ENCODE data around the gene GGTLC2. TPM values are rescaled to one million over a fixed set of nuclear protein-coding genes. Genes with fewer than 3 reads are reported as not detected.

Gene GGTLC2
- total and polyA plus RNA-seq, 9 donors: not detected

DNA sequence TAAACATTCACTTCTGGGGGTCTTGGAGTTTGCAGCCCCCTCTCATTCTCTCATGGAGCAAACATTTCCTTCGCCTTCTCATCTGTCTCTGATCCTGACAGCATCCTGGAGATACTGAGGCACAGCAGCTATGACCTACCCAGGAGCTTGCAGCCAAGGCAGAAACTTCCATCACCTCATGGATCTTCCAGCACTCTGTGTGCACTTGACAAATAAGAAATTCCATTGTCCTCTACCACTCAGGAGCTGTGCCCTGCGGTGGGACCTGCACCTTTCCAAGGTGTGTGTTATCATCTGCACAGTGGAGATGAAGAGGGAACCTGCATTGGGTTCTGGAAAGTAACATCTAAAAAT lies 49.1 kb downstream of the GGTLC2 start:
- intact Hi-C loops (cut with DNase I): loop anchor here in 1 of 4 donors (10.0 kb wide), 1 partner anchor 261 kb away; no protein-coding TSS in a partner anchor
- Histone ChIP-seq H3K36me3 (no peaks in the 10 kb centered on the region), H3K27me3 (no peaks in the 10 kb centered on the region), H3K27ac (no peak overlapping the region), H3K4me1 (ENCODE audit: insufficient read depth) (no peaks in the 10 kb centered on the region), H3K9me3 (no peaks in the 10 kb centered on the region), H3K4me3 (no peak overlapping the region)
- 82 to 95% (median 85%) methylated on average over 2 of the region's 2 CpGs for WGBS, 3 donors
- no peak for DNase-seq
- TF ChIP-seq EP300 (IDR thresholded peaks at IDR 0.05) (no peak), POLR2A (IDR thresholded peaks at IDR 0.05) (no peak)
- TF ChIP-seq, protein P1, sequence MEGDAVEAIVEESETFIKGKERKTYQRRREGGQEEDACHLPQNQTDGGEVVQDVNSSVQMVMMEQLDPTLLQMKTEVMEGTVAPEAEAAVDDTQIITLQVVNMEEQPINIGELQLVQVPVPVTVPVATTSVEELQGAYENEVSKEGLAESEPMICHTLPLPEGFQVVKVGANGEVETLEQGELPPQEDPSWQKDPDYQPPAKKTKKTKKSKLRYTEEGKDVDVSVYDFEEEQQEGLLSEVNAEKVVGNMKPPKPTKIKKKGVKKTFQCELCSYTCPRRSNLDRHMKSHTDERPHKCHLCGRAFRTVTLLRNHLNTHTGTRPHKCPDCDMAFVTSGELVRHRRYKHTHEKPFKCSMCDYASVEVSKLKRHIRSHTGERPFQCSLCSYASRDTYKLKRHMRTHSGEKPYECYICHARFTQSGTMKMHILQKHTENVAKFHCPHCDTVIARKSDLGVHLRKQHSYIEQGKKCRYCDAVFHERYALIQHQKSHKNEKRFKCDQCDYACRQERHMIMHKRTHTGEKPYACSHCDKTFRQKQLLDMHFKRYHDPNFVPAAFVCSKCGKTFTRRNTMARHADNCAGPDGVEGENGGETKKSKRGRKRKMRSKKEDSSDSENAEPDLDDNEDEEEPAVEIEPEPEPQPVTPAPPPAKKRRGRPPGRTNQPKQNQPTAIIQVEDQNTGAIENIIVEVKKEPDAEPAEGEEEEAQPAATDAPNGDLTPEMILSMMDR (IDR thresholded peaks at IDR 0.05): no peak

DNA sequence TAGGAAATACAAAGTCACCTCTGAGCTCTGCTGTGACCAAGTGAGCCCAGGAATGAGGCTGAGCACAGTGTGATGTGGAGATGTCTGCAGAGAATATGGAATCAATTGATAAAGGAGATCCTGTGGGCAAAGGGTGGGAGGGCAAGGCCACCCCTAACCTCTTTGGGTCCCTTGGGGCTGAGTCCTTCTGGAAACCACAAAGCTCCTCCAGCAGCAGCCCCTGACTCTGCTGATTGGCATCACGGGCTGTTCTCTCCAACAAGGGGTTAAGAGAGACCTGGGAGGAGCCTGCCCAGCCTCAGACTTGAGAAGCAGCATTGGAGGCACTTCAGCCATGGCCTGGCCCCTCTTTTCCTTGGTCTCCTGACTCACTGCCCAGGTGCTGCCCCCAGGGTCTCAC lies 49.7 kb downstream of the GGTLC2 start:
- H3K27ac ChIP-seq: no peak overlapping the region
- no peak for DNase-seq
- no peaks in the 10 kb centered on the region for H3K36me3 ChIP-seq
- H3K9me3 ChIP-seq: no peaks in the 10 kb centered on the region
- intact Hi-C loops (cut with DNase I): loop anchor here in 1 of 4 donors (10.0 kb wide), 1 partner anchor 261 kb away; no protein-coding TSS in a partner anchor
- H3K4me3 ChIP-seq: no peak overlapping the region
- 81 to 89% (median 88%) methylated on average over 1 of the region's 1 CpG for WGBS, 3 donors
- H3K4me1 ChIP-seq (ENCODE audit: insufficient read depth): no peaks in the 10 kb centered on the region
- TF ChIP-seq POLR2A (IDR thresholded peaks at IDR 0.05) (no peak), EP300 (IDR thresholded peaks at IDR 0.05) (no peak)
- TF ChIP-seq, protein P1 (IDR thresholded peaks at IDR 0.05): no peak
- no peaks in the 10 kb centered on the region for H3K27me3 ChIP-seq

DNA sequence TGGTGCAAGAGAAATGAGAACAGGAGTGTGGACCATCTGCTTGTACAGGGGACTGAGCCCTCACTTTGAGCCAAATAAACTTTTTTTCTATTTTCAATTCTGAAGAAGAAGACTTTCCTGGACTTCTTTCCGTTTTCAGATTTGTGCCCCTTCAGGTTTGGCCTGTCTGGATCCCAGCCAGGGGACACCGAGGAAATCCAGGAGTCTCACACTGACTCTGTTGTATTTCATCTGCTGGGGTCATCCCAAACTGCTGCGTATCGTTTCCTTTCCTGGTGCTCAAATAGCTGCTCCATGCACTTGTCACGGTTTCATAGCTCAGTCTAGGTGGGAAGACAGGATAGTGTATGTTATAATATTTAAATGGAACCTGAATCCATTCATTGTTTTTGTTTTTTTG lies 51.7 kb downstream of the GGTLC2 start:
- TF ChIP-seq, protein P1 (IDR thresholded peaks at IDR 0.05): no peak
- TF ChIP-seq EP300 (IDR thresholded peaks at IDR 0.05) (no peak), POLR2A (IDR thresholded peaks at IDR 0.05) (no peak)
- H3K4me1 ChIP-seq (ENCODE audit: insufficient read depth): no peaks in the 10 kb centered on the region
- H3K27ac ChIP-seq: no peak overlapping the region
- intact Hi-C loops (cut with DNase I): loop anchor here in 1 of 4 donors (10.0 kb wide), 1 partner anchor 259 kb away; no protein-coding TSS in a partner anchor
- H3K36me3 ChIP-seq: no peaks in the 10 kb centered on the region
- no peaks in the 10 kb centered on the region for H3K9me3 ChIP-seq
- WGBS, 3 donors: 79 to 83% (median 82%) methylated on average over 5 of the region's 5 CpGs
- DNase-seq: no peak
- H3K27me3 ChIP-seq: no peaks in the 10 kb centered on the region
- no peak overlapping the region for H3K4me3 ChIP-seq

Small RNAs within 50 kb of the gene (small RNA-seq; reads per million reads assigned to genes)
- not detected for gene AC244250.2
- gene IGLV3-29: not detected
- not detected for gene IGLVVI-25-1

Other genes with a start within 250 kb of the GGTLC2 start
- 1 to 10 TPM in 6 of 7 donors, under 1 TPM in 1; 0.72 to 4.0 (median 2.5) TPM for gene ZNF280B, start 135.9 kb upstream of the GGTLC2 start, total RNA-seq
- gene ZNF280B, start 135.9 kb upstream of the GGTLC2 start, polyA plus RNA-seq: 1 to 10 TPM in 1 of 2 donors, under 1 TPM in 1; 0.92 to 1.9 TPM
- under 1 TPM in 1 of 7 donors, not detected in 6; 0.10 TPM for gene ZNF280A, start 124.3 kb upstream of the GGTLC2 start, total RNA-seq
- gene ZNF280A, start 124.3 kb upstream of the GGTLC2 start, polyA plus RNA-seq: under 1 TPM in 1 of 2 donors, not detected in 1; 0.17 TPM
- 1 to 10 TPM; 1.3 to 8.5 (median 2.5) TPM for gene PRAME, start 85.3 kb upstream of the GGTLC2 start, total RNA-seq
- 10 to 100 TPM in 1 of 2 donors, 1 to 10 TPM in 1; 8.7 to 18.0 TPM for gene PRAME, start 85.3 kb upstream of the GGTLC2 start, polyA plus RNA-seq
- 1 to 10 TPM in 3 of 7 donors, under 1 TPM in 3, not detected in 1; 0.40 to 9.8 (median 1.0) TPM for gene IGLL5, start 243.2 kb downstream of the GGTLC2 start, total RNA-seq
- 1 to 10 TPM; 1.7 to 9.4 TPM for gene IGLL5, start 243.2 kb downstream of the GGTLC2 start, polyA plus RNA-seq

Measured in ovary (tissue), 9 donors.